ENCODE data around the gene CASKIN2. TPM values are rescaled to one million over a fixed set of nuclear protein-coding genes. Genes with fewer than 3 reads are reported as not detected.
"Not testable (repeated sequence)": the region's sequence is repeated elsewhere in the genome, so short reads cannot be mapped to it uniquely, and the experiment has no call there.

Gene CASKIN2
- total RNA-seq, 2 experiments from 2014 or later, result 1.0 TPM; not detected in 1

DNA sequence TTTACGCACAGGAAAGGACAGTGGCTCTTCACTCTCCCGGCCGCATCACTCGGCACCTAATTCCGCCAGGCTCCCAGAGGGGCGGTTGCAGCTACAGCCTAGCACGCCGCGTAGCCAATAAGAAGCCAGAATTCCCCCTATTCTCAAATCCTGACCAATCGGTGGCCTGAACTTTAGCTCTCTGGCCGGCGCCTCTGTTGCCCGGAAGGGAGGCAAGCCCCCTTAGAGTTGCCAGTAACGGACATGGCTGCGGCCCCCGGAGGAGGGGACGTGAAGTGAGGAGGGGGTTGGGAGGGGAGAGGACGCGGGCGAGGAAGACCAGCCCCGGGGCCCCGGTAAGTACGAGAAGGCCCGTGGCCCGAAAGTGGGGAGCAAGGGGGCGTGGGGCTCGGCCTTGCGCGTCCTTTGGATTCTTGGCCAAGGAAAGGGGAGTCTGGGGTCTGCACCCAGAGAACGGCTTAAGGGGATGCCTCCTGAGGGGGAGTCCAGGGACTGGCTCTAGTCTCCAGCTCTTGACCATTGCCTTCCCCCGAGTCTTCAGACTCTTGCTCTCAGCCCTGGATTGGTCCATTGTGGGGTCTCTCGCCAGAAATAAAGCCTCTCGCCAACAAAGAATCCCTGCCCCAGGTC, 58.8 kb downstream of the CASKIN2 start, which contains the start of gene TMEM94:
TMEM94 (plus strand) TSS at position 219 of the 630 bp plus-strand sequence. CDS start 15,271 bp downstream, outside the sequence.
- CTCF ChIA-PET (ENCODE audit: unreplicated experiment), result interaction anchor here (1.2 to 1.6 kb wide), 2 partner anchors 12 to 298 kb away, joined by 3 to 6 read pairs; no protein-coding TSS in a partner anchor
- Histone ChIP-seq H3K79me2 (ENCODE audit: insufficient read depth, low read depth, low read length) (peaks cover 7% of the 10 kb centered on the region; the same call in 1 of the 2 replicates), H3K9me2 (ENCODE audit: insufficient read depth, low read length) (no peaks in the 10 kb centered on the region), H3K9me3 (ENCODE audit: low read length) (no peaks in the 10 kb centered on the region), H3K4me1 (ENCODE audit: insufficient read depth, low read length, poor library complexity, severe bottlenecking) (peaks cover 57% of the 10 kb centered on the region), H3K36me3 (ENCODE audit: insufficient read depth, low read length) (no peaks in the 10 kb centered on the region), H3K4me2 (ENCODE audit: low read length) (peak within 1 kb of the TSS; percentile 81), H3K4me3 (ENCODE audit: low read depth, low read length, poor library complexity, severe bottlenecking) (peak within 1 kb of the TSS; percentile 81), H4K20me1 (ENCODE audit: insufficient read depth, low read length) (no peaks in the 10 kb centered on the region), H3K27ac (ENCODE audit: low read depth, low read length, poor library complexity, severe bottlenecking) (peak within 1 kb of the TSS; percentile 25), H2AFZ (ENCODE audit: low read length) (peak within 1 kb of the TSS; percentile 73)
- intact Hi-C loops (cut with micrococcal nuclease; ENCODE audit: unreplicated experiment), result no loop called here
- peak; percentile 100 for DNase-seq (ENCODE audit: low spot score)
- TF ChIP-seq, protein P1, sequence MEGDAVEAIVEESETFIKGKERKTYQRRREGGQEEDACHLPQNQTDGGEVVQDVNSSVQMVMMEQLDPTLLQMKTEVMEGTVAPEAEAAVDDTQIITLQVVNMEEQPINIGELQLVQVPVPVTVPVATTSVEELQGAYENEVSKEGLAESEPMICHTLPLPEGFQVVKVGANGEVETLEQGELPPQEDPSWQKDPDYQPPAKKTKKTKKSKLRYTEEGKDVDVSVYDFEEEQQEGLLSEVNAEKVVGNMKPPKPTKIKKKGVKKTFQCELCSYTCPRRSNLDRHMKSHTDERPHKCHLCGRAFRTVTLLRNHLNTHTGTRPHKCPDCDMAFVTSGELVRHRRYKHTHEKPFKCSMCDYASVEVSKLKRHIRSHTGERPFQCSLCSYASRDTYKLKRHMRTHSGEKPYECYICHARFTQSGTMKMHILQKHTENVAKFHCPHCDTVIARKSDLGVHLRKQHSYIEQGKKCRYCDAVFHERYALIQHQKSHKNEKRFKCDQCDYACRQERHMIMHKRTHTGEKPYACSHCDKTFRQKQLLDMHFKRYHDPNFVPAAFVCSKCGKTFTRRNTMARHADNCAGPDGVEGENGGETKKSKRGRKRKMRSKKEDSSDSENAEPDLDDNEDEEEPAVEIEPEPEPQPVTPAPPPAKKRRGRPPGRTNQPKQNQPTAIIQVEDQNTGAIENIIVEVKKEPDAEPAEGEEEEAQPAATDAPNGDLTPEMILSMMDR (conservative IDR thresholded peaks at IDR 0.05; ENCODE audit: low read length), result no peak
- no peak for TF ChIP-seq EZH2phosphoT487 (IDR thresholded peaks at IDR 0.05; ENCODE audit: borderline replicate concordance, low read depth, low read length)
- no TSS peak for BruUV-seq (replicated peaks)
- POLR2A ChIA-PET, result interaction anchor here (0.5 to 2.3 kb wide), 31 partner anchors 9 to 478 kb away, joined by 3 to 11 read pairs (median 3); partner anchors contain the start of genes GRB2, MRPS7 and SLC25A19

DNA sequence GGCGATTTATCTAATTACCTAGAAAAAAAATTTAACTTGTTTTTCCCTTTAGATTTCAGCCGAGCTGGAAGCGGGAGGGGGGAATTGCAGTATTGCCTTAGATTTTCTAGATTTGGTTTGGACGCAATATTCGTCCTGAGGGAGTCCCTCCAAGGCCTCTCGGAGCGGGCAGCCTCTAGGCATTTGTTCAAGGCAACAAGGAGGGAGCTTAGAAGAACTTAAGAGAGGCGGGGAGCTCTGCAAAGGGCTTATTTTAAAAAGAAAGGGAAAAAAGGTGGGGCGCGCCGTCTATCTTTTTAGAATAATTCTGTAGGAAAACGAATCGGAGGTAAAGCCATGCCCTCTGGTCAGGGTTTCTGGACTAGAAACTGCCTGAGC, 59.3 kb downstream of the CASKIN2 start:
- CTCF ChIA-PET (ENCODE audit: unreplicated experiment), result interaction anchor here (1.2 to 1.6 kb wide), 2 partner anchors 12 to 298 kb away, joined by 3 to 6 read pairs; no protein-coding TSS in a partner anchor

DNA sequence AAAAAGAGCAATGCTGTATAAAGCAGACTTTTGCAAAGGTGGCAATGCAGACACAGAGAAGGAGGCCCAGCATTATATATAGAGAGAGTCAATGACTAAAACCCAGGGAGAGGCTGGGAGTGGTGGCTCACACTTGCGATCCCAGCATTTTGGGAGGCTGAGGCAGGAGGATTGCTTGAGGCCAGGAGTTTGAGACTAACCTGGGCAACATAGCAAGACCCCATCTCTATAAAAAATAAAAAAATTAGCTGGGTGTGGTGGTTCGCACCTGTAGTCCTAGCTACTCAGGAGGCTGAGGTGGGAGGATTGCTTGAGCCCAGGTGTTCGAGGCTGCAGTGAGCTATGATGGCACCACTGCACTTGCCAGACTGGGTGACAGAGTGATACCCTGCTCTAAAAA, 60.7 kb downstream of the CASKIN2 start:
- DNase-seq (ENCODE audit: low spot score); H3K36me3 ChIP-seq (ENCODE audit: insufficient read depth, low read length); H4K20me1 ChIP-seq (ENCODE audit: insufficient read depth, low read length); H3K79me2 ChIP-seq (ENCODE audit: insufficient read depth, low read depth, low read length); BruUV-seq (replicated peaks); intact Hi-C loops (cut with micrococcal nuclease; ENCODE audit: unreplicated experiment); H3K9me3 ChIP-seq (ENCODE audit: low read length); H3K4me3 ChIP-seq (ENCODE audit: low read depth, low read length, poor library complexity, severe bottlenecking); H3K9me2 ChIP-seq (ENCODE audit: insufficient read depth, low read length): not testable (repeated sequence)
- POLR2A ChIA-PET, result interaction anchor here (1.1 to 2.1 kb wide), 4 partner anchors 7 to 203 kb away, joined by 3 to 6 read pairs (median 4); no protein-coding TSS in a partner anchor
- Histone ChIP-seq H2AFZ (ENCODE audit: low read length) (peak overlapping the region; percentile 28; the same call in 1 of the 2 replicates), H3K27ac (ENCODE audit: low read depth, low read length, poor library complexity, severe bottlenecking) (peak overlapping the region; percentile 46), H3K4me2 (ENCODE audit: low read length) (peak overlapping the region; percentile 49), H3K4me1 (ENCODE audit: insufficient read depth, low read length, poor library complexity, severe bottlenecking) (peaks cover 47% of the 10 kb centered on the region)
- CTCF ChIA-PET (ENCODE audit: unreplicated experiment), result interaction anchor here (1.0 kb wide), 1 partner anchor 33 kb away, joined by 3 read pairs; no protein-coding TSS in a partner anchor

More for the DNA sequence above, 59.3 kb downstream of the CASKIN2 start:
- BruUV-seq (replicated peaks), result TSS peak; percentile 98
- H3K9me2 ChIP-seq (ENCODE audit: insufficient read depth, low read length), result no peaks in the 10 kb centered on the region
- no peaks in the 10 kb centered on the region for H3K36me3 ChIP-seq (ENCODE audit: insufficient read depth, low read length)
- no peaks in the 10 kb centered on the region for H3K9me3 ChIP-seq (ENCODE audit: low read length)
- POLR2A ChIA-PET, result interaction anchor here (0.5 to 2.3 kb wide), 29 partner anchors 9 to 478 kb away, joined by 3 to 11 read pairs (median 3); partner anchors contain the start of genes GRB2, MRPS7 and SLC25A19
- intact Hi-C loops (cut with micrococcal nuclease; ENCODE audit: unreplicated experiment), result no loop called here
- H4K20me1 ChIP-seq (ENCODE audit: insufficient read depth, low read length), result no peaks in the 10 kb centered on the region
- peak overlapping the region; percentile 81 for H3K4me3 ChIP-seq (ENCODE audit: low read depth, low read length, poor library complexity, severe bottlenecking)
- H2AFZ ChIP-seq (ENCODE audit: low read length), result peak overlapping the region; percentile 73
- DNase-seq (ENCODE audit: low spot score), result no peak
- H3K27ac ChIP-seq (ENCODE audit: low read depth, low read length, poor library complexity, severe bottlenecking), result peak overlapping the region; percentile 22
- peaks cover 7% of the 10 kb centered on the region; the same call in 1 of the 2 replicates for H3K79me2 ChIP-seq (ENCODE audit: insufficient read depth, low read depth, low read length)
- TF ChIP-seq, protein P1 (conservative IDR thresholded peaks at IDR 0.05; ENCODE audit: low read length), result no peak
- TF ChIP-seq EZH2phosphoT487 (IDR thresholded peaks at IDR 0.05; ENCODE audit: borderline replicate concordance, low read depth, low read length), result no peak
- H3K4me1 ChIP-seq (ENCODE audit: insufficient read depth, low read length, poor library complexity, severe bottlenecking), result peaks cover 57% of the 10 kb centered on the region
- H3K4me2 ChIP-seq (ENCODE audit: low read length), result peak overlapping the region; percentile 72

All from OCI-LY7 (cell line).